Prostate gland (tissue), 2 donors: ENCODE data around the gene SEZ6L. TPM values are rescaled to one million over a fixed set of nuclear protein-coding genes. Genes with fewer than 3 reads are reported as not detected.

Experiments used
- DNase-seq: peaks from one replicate; pipeline ENCODE4 v3.0.0-alpha.2; 2019; ENCODE audit warnings: low spot score
- H3K27ac ChIP-seq, 2 donors: fragments of 200-600 bp; sonication (generic); 2 replicates each; pipeline ENCODE4 v1.5.1; 2017 to 2019
- H3K27me3 ChIP-seq: fragments of 200-600 bp; sonication (generic); replicated peaks from 2 replicates; pipeline ENCODE4 v1.5.1; 2019; ENCODE audit not compliant: insufficient read depth
- H3K36me3 ChIP-seq, 2 donors: fragments of 200-600 bp; sonication (generic); 1 replicate in 1 of 2; 2 replicates in 1 of 2; pipeline versions ENCODE4 v1.5.1 to v1.8.1; 2017 to 2019
- H3K4me1 ChIP-seq: fragments of 200-600 bp; sonication (generic); replicated peaks from 2 replicates; pipeline ENCODE4 v1.5.1; 2019
- H3K4me3 ChIP-seq, 2 donors: fragments of 200-600 bp; sonication (generic); 2 replicates each; pipeline ENCODE4 v1.5.1; 2017 to 2019
- H3K9me3 ChIP-seq: fragments of 200-600 bp; sonication (generic); 2 replicates; pipeline ENCODE4 v1.5.1; 2017
- CTCF ChIP-seq, 4 experiments: fragments of 200-600 bp in 2 of 4; fragments of 450-650 bp in 2 of 4; sonication (generic) in 2 of 4; IDR thresholded peaks; 1 replicate in 3 of 4; 2 replicates in 1 of 4; pipeline ENCODE4 v1.5.1; 2016 to 2019; ENCODE audit warnings: antibody characterized with exemption in 4 of 4, mild to moderate bottlenecking in 2 of 4, moderate library complexity in 2 of 4
- POLR2A ChIP-seq: fragments of 450-650 bp; IDR thresholded peaks from one replicate; pipeline ENCODE4 v1.6.1; 2016; ENCODE audit warnings: antibody characterized with exemption, mild to moderate bottlenecking
- POLR2AphosphoS5 ChIP-seq: sonication (generic); formaldehyde crosslinking; IDR thresholded peaks from one replicate; pipeline ENCODE4 v1.6.1; 2017; ENCODE audit warnings: antibody characterized with exemption
- WGBS: methylation state at CpG from one replicate; pipeline ENCODE4 v1.1.5; 2018; 5-methylcytosine and 5-hydroxymethylcytosine counted together
- intact Hi-C: fragments of 100-400 bp; cut with DNase I; formaldehyde crosslinking; loops from one replicate; pipeline ENCODE4 v1.14.2; 2022
- total RNA-seq, 2 donors: library from RNA; depleted of rRNA; stranded (reverse); fragments of >200 nt; gene quantifications; one replicate each; pipeline ENCODE4 v1.1.0, GENCODE V29; 2016

Gene SEZ6L
- total RNA-seq, 2 donors from 2014 or later = 0.45 to 0.64 TPM

- H3K4me1 ChIP-seq = no peaks in the 10 kb centered on the region
- no peaks in the 10 kb centered on the region for H3K9me3 ChIP-seq
- WGBS = 71% methylated on average over 4 of the region's 4 CpGs
- no peak overlapping the region for H3K4me3 ChIP-seq
- no peak for TF ChIP-seq POLR2A
- no peak for TF ChIP-seq CTCF (IDR thresholded peaks at IDR 0.05)
- no peak for TF ChIP-seq POLR2AphosphoS5
- no peaks in the 10 kb centered on the region for H3K27me3 ChIP-seq
- H3K27ac ChIP-seq = no peak overlapping the region
- no peaks in the 10 kb centered on the region for H3K36me3 ChIP-seq
- intact Hi-C loops = no loop called here
- DNase-seq = no peak
These were observed 27.4 kb upstream of the SEZ6L start for GRCh38 chr22:26141831-26142230.

DNA sequence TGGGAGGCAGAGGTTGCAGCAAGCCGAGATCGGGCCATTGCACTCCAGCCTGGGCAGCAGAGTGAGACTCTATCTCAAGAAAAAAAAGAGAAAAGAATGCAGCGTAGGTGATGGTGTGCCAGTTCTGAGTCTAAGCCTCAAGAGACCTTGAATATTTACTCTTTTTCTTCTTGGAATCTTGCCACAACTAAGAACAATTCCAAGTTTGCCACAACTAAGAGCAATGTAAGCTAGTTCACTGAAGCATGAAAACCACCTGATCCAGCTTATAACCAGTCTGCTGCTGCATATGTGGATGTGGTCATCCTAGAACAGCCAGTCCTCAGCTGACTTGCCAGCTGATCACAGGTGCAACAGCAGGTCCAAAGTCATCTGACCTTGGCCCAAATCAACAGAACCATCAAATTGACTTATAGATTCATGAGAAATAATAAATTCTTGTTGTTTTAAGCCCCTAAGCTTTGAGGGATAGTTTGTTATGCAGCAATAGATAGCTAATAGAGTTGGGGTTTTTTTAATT lies 25.4 kb upstream of the SEZ6L start:
- no peak overlapping the region for H3K27ac ChIP-seq
- H3K27me3 ChIP-seq = no peaks in the 10 kb centered on the region
- DNase-seq = no peak
- no peaks in the 10 kb centered on the region for H3K4me1 ChIP-seq
- H3K4me3 ChIP-seq = no peak overlapping the region
- no peaks in the 10 kb centered on the region for H3K9me3 ChIP-seq
- WGBS = 56% methylated on average over 3 of the region's 3 CpGs
- no peaks in the 10 kb centered on the region for H3K36me3 ChIP-seq
- TF ChIP-seq POLR2AphosphoS5 = peak; percentile 8
- TF ChIP-seq CTCF (IDR thresholded peaks at IDR 0.05) = no peak
- intact Hi-C loops = no loop called here

DNA sequence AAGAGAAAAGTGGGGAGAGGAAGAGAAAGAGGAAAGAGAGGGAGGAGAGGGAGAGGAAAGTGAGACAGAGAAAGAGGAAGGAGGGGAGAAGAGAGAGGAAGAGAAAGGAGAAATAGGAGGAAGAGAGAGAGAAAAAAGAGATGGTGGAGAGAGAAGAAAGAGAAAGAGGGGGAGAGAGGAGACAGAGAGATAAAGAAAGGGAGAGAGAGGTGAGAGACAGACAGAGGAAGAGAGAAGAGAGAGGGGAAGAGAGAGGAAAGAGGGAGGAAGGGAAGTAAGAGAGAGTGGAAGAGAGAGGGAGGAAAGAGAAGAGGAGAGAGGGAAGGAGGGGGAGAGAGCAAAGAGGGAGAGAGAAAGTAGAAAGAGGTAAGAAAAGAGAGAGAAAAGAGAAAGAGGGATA lies 9.4 kb upstream of the SEZ6L start:
- peaks cover 3% of the 10 kb centered on the region for H3K27me3 ChIP-seq
- no peak overlapping the region for H3K27ac ChIP-seq
- H3K4me3 ChIP-seq = no peak overlapping the region
- no peaks in the 10 kb centered on the region for H3K4me1 ChIP-seq
- DNase-seq = no peak
- intact Hi-C loops = no loop called here
- H3K36me3 ChIP-seq = no peaks in the 10 kb centered on the region
- no peak for TF ChIP-seq CTCF (IDR thresholded peaks at IDR 0.05)
- TF ChIP-seq POLR2AphosphoS5 = no peak
- TF ChIP-seq POLR2A = no peak
- no peaks in the 10 kb centered on the region for H3K9me3 ChIP-seq

DNA sequence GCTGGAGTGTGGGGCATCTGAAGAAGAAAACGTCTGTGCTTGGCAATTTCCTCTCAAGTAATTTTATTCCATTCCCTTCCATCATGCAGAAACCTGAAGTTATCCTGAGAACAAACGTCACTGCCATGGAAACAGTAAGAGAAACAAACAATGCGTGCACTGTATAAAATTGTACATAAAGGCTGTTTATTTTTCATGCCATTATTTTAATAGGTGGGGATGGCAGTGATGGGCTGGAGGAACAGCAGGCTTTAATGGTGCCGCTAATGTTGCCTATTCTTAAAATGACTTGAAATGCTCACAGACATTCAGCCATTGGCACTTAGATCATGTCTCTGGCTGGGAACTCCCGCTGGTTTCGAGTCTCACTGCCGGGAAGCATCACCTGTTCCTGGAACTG lies 7.5 kb upstream of the SEZ6L start:
- no peak overlapping the region for H3K27ac ChIP-seq
- DNase-seq = no peak
- no peaks in the 10 kb centered on the region for H3K36me3 ChIP-seq
- H3K4me3 ChIP-seq = no peak overlapping the region
- H3K9me3 ChIP-seq = no peaks in the 10 kb centered on the region
- TF ChIP-seq POLR2A = no peak
- TF ChIP-seq CTCF (IDR thresholded peaks at IDR 0.05) = no peak
- TF ChIP-seq POLR2AphosphoS5 = no peak
- H3K4me1 ChIP-seq = no peaks in the 10 kb centered on the region
- peaks cover 3% of the 10 kb centered on the region for H3K27me3 ChIP-seq
- intact Hi-C loops = no loop called here
- 32% methylated on average over 7 of the region's 7 CpGs for WGBS

- TF ChIP-seq POLR2AphosphoS5 = no peak
- no peak for TF ChIP-seq CTCF (IDR thresholded peaks at IDR 0.05)
- no peak for TF ChIP-seq POLR2A
- H3K4me3 ChIP-seq = no peak overlapping the region
- intact Hi-C loops = no loop called here
- H3K27ac ChIP-seq = no peak overlapping the region
- no peaks in the 10 kb centered on the region for H3K36me3 ChIP-seq
- peaks cover 3% of the 10 kb centered on the region for H3K27me3 ChIP-seq
- no peaks in the 10 kb centered on the region for H3K9me3 ChIP-seq
- 71% methylated on average over 4 of the region's 4 CpGs for WGBS
- H3K4me1 ChIP-seq = no peaks in the 10 kb centered on the region
- DNase-seq = no peak
These were observed 6.3 kb upstream of the SEZ6L start for GRCh38 chr22:26162926-26163325.
